Trophoblast cell (in vitro differentiated cells and primary cell): ENCODE results near the gene ANKS1B.

Source experiments
- DNase-seq, 2 donors: peaks; one replicate each; pipeline ENCODE4 v3.0.0-alpha.2; 2016
- H2AFZ ChIP-seq: 2 replicates; pipeline ENCODE4 v1.6.1; 2013; ENCODE audit warnings: low read length, moderate library complexity, mild to moderate bottlenecking; ENCODE audit not compliant: insufficient read depth, poor library complexity
- H2AK5ac ChIP-seq: 2 replicates; pipeline ENCODE4 v1.6.1; 2013; ENCODE audit warnings: mild to moderate bottlenecking, low read length
- H2BK120ac ChIP-seq: 2 replicates; pipeline ENCODE4 v1.6.1; 2013; ENCODE audit warnings: low read length, mild to moderate bottlenecking, moderate library complexity; ENCODE audit not compliant: insufficient read depth, poor library complexity
- H2BK12ac ChIP-seq: 2 replicates; pipeline ENCODE4 v1.6.1; 2013; ENCODE audit warnings: mild to moderate bottlenecking, low read length, moderate library complexity
- H2BK5ac ChIP-seq: 2 replicates; pipeline ENCODE4 v1.6.1; 2013; ENCODE audit warnings: low read length, low read depth, moderate library complexity, mild to moderate bottlenecking; ENCODE audit not compliant: poor library complexity
- H3K14ac ChIP-seq: 2 replicates; pipeline ENCODE4 v1.6.1; 2013; ENCODE audit warnings: mild to moderate bottlenecking, low read length
- H3K18ac ChIP-seq: 2 replicates; pipeline ENCODE4 v1.6.1; 2013; ENCODE audit warnings: mild to moderate bottlenecking, low read length
- H3K23ac ChIP-seq: 2 replicates; pipeline ENCODE4 v1.6.1; 2013; ENCODE audit warnings: low read length
- H3K27ac ChIP-seq: 2 replicates; pipeline ENCODE4 v1.5.1; 2013; ENCODE audit warnings: low read depth, mild to moderate bottlenecking, inconsistent platforms, low read length, moderate library complexity
- H3K27me3 ChIP-seq: 2 replicates; pipeline ENCODE4 v1.6.1; 2013; ENCODE audit warnings: inconsistent platforms, mild to moderate bottlenecking, low read length, moderate library complexity; ENCODE audit not compliant: insufficient read depth
- H3K36me3 ChIP-seq, 2 experiments: 1 replicate in 1 of 2; 2 replicates in 1 of 2; pipeline ENCODE4 v1.6.1; 2013; ENCODE audit warnings: low read length in 2 of 2, mild to moderate bottlenecking in 2 of 2, moderate library complexity in 1 of 2; ENCODE audit not compliant: insufficient read depth in 2 of 2, control insufficient read depth in 1 of 2
- H3K4ac ChIP-seq: 2 replicates; pipeline ENCODE4 v1.6.1; 2013; ENCODE audit warnings: low read depth, mild to moderate bottlenecking, low read length, moderate library complexity
- H3K4me1 ChIP-seq, 2 experiments: 1 replicate in 1 of 2; 2 replicates in 1 of 2; pipeline ENCODE4 v1.6.1; 2013; ENCODE audit warnings: low read length in 2 of 2, mild to moderate bottlenecking in 2 of 2, moderate library complexity in 1 of 2; ENCODE audit not compliant: insufficient read depth in 2 of 2, control insufficient read depth in 1 of 2
- H3K4me2 ChIP-seq: 2 replicates; pipeline ENCODE4 v1.6.1; 2013; ENCODE audit warnings: inconsistent platforms, mild to moderate bottlenecking, low read length, moderate library complexity
- H3K4me3 ChIP-seq: 2 replicates; pipeline ENCODE4 v1.5.1; 2013; ENCODE audit warnings: mild to moderate bottlenecking, low read depth, low read length, inconsistent platforms
- H3K79me1 ChIP-seq: one replicate; pipeline ENCODE4 v1.6.1; 2013; ENCODE audit warnings: low read length
- H3K79me2 ChIP-seq: 2 replicates; pipeline ENCODE4 v1.6.1; 2013; ENCODE audit warnings: low read length, mild to moderate bottlenecking; ENCODE audit not compliant: control insufficient read depth, insufficient read depth, poor library complexity
- H3K9ac ChIP-seq: 2 replicates; pipeline ENCODE4 v1.6.1; 2013; ENCODE audit warnings: mild to moderate bottlenecking, low read length
- H3K9me3 ChIP-seq: 2 replicates; pipeline ENCODE4 v1.6.1; 2013; ENCODE audit warnings: low read depth, mild to moderate bottlenecking, control low read depth, inconsistent platforms, low read length; ENCODE audit not compliant: insufficient read depth
- H4K12ac ChIP-seq: 2 replicates; pipeline ENCODE4 v1.6.1; 2013; ENCODE audit warnings: low read depth, mild to moderate bottlenecking, low read length, moderate library complexity
- H4K8ac ChIP-seq: 2 replicates; pipeline ENCODE4 v1.6.1; 2013; ENCODE audit warnings: low read depth, mild to moderate bottlenecking, low read length, moderate library complexity
- H4K91ac ChIP-seq: one replicate; pipeline ENCODE4 v1.6.1; 2013; ENCODE audit warnings: low read depth, mild to moderate bottlenecking, low read length, moderate library complexity
- WGBS: extraction: QIAGEN DNeasy Blood & Tissue Kit; methylation state at CpG from one replicate; pipeline ENCODE4 v1.1.7; 2013; ENCODE audit warnings: missing lambda C conversion rate; ENCODE audit not compliant: insufficient read length, insufficient coverage; ENCODE audit errors: extremely low coverage; 5-methylcytosine and 5-hydroxymethylcytosine counted together

ANKS1B gene

GRCh38 chr12:99759444-99759843, 225.3 kb downstream of the ANKS1B start:
- Histone ChIP-seq H4K12ac (no peak overlapping the region), H3K4me1 (no peaks in the 10 kb centered on the region), H3K9me3 (no peaks in the 10 kb centered on the region), H3K18ac (no peak overlapping the region), H3K27ac (no peak overlapping the region), H2BK120ac (no peak overlapping the region), H4K8ac (no peak overlapping the region), H2AK5ac (no peak overlapping the region), H3K4me3 (no peak overlapping the region), H3K4me2 (no peak overlapping the region), H3K79me2 (no peaks in the 10 kb centered on the region), H2BK5ac (no peak overlapping the region), H4K91ac (no peak overlapping the region), H2BK12ac (no peak overlapping the region), H2AFZ (no peak overlapping the region), H3K23ac (no peak overlapping the region), H3K4ac (no peak overlapping the region), H3K36me3 (no peaks in the 10 kb centered on the region), H3K79me1 (no peaks in the 10 kb centered on the region), H3K14ac (no peak overlapping the region), H3K27me3 (no peaks in the 10 kb centered on the region), H3K9ac (no peak overlapping the region)
- no CpG with 5 or more reads among the region's 2 CpGs for WGBS
- DNase-seq: no peak

DNA sequence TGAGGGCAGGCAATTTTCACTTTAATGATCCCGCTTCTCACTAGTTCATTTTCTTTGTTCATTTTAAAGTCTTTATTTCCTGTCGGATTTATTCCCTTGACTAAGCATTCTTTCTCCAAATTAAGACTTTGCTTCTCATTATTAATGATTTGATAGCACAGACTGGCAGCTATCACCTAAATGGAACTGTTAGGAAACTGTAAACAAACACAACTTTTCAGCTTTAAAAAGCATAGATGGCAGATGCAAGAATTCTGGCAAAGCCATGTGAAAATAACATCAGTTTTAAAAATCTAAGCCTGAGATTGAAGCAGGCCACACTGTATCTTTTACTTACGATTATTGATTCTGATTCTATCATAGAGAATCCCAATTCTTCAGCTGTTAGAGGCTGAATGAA, 225.7 kb downstream of the ANKS1B start:
- H2AK5ac ChIP-seq: no peak overlapping the region
- H2BK12ac ChIP-seq: no peak overlapping the region
- no peak overlapping the region for H2BK5ac ChIP-seq
- no peak overlapping the region for H3K4me2 ChIP-seq
- no peaks in the 10 kb centered on the region for H3K79me1 ChIP-seq
- H3K4me1 ChIP-seq: no peaks in the 10 kb centered on the region
- no peak overlapping the region for H3K9ac ChIP-seq
- no peak overlapping the region for H4K12ac ChIP-seq
- H3K14ac ChIP-seq: no peak overlapping the region
- no peaks in the 10 kb centered on the region for H3K9me3 ChIP-seq
- no peak overlapping the region for H3K27ac ChIP-seq
- H2AFZ ChIP-seq: no peak overlapping the region
- H3K23ac ChIP-seq: no peak overlapping the region
- no peaks in the 10 kb centered on the region for H3K36me3 ChIP-seq
- no peak overlapping the region for H3K18ac ChIP-seq
- H3K79me2 ChIP-seq: no peaks in the 10 kb centered on the region
- H3K27me3 ChIP-seq: no peaks in the 10 kb centered on the region
- H3K4me3 ChIP-seq: no peak overlapping the region
- WGBS: no CpG with 5 or more reads among the region's 3 CpGs
- H4K8ac ChIP-seq: no peak overlapping the region
- no peak overlapping the region for H2BK120ac ChIP-seq
- no peak for DNase-seq
- H4K91ac ChIP-seq: no peak overlapping the region
- no peak overlapping the region for H3K4ac ChIP-seq

DNA sequence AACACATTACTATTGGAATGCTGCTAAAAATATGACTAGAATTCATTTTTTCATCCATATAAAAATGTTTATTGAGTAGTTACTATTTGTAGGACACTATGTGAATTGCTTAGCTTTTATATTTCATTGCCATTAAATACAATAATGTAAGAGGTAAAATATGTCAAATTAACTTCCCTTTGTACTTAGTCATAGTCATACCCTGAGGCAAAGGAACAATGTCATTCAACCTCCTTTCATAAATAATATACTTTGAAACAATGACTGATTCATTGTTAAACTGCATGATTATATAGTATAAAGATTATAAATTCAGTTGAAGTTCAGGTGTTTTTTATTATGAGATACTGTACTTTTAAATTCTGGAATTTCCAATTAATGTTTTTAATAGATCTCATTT, 232.0 kb downstream of the ANKS1B start:
- Histone ChIP-seq H2AK5ac (no peak overlapping the region), H3K4me2 (no peak overlapping the region), H3K9me3 (no peaks in the 10 kb centered on the region), H2BK5ac (no peak overlapping the region), H3K4me1 (no peaks in the 10 kb centered on the region), H3K14ac (no peak overlapping the region), H3K4ac (no peak overlapping the region), H2BK12ac (no peak overlapping the region), H3K9ac (no peak overlapping the region), H3K4me3 (no peak overlapping the region), H2AFZ (no peak overlapping the region), H4K91ac (no peak overlapping the region), H3K18ac (no peak overlapping the region), H4K12ac (no peak overlapping the region), H3K27me3 (no peaks in the 10 kb centered on the region), H3K36me3 (no peaks in the 10 kb centered on the region), H3K79me2 (no peaks in the 10 kb centered on the region), H2BK120ac (no peak overlapping the region), H3K23ac (no peak overlapping the region), H3K79me1 (no peaks in the 10 kb centered on the region), H3K27ac (no peak overlapping the region), H4K8ac (no peak overlapping the region)
- peak in 1 of 2 donors; percentile 25 for DNase-seq

- no peak overlapping the region for H4K91ac ChIP-seq
- H3K9me3 ChIP-seq: no peaks in the 10 kb centered on the region
- H2BK5ac ChIP-seq: no peak overlapping the region
- H3K4me1 ChIP-seq: no peaks in the 10 kb centered on the region
- H3K27ac ChIP-seq: no peak overlapping the region
- no peak overlapping the region for H3K14ac ChIP-seq
- H3K4me3 ChIP-seq: no peak overlapping the region
- no peak overlapping the region for H2BK120ac ChIP-seq
- H3K9ac ChIP-seq: no peak overlapping the region
- H3K4ac ChIP-seq: no peak overlapping the region
- H3K27me3 ChIP-seq: no peaks in the 10 kb centered on the region
- H3K79me2 ChIP-seq: no peaks in the 10 kb centered on the region
- no peak overlapping the region for H2AFZ ChIP-seq
- H3K18ac ChIP-seq: no peak overlapping the region
- H3K23ac ChIP-seq: no peak overlapping the region
- no peak overlapping the region for H2AK5ac ChIP-seq
- no peak overlapping the region for H4K12ac ChIP-seq
- H3K36me3 ChIP-seq: no peaks in the 10 kb centered on the region
- H3K79me1 ChIP-seq: no peaks in the 10 kb centered on the region
- H2BK12ac ChIP-seq: no peak overlapping the region
- peak in 1 of 2 donors; percentile 12 for DNase-seq
- H3K4me2 ChIP-seq: no peak overlapping the region
- H4K8ac ChIP-seq: no peak overlapping the region
These were observed 238.2 kb downstream of the ANKS1B start for GRCh38 chr12:99746538-99746937.

- H3K4me1 ChIP-seq: no peaks in the 10 kb centered on the region
- WGBS: no CpG with 5 or more reads among the region's 2 CpGs
- DNase-seq: no peak
- H3K4ac ChIP-seq: no peak overlapping the region
- H3K4me2 ChIP-seq: no peak overlapping the region
- H3K27ac ChIP-seq: no peak overlapping the region
- H3K9me3 ChIP-seq: no peaks in the 10 kb centered on the region
- H2AFZ ChIP-seq: no peak overlapping the region
- no peaks in the 10 kb centered on the region for H3K79me1 ChIP-seq
- no peak overlapping the region for H2AK5ac ChIP-seq
- H3K23ac ChIP-seq: no peak overlapping the region
- H4K12ac ChIP-seq: no peak overlapping the region
- no peaks in the 10 kb centered on the region for H3K36me3 ChIP-seq
- H4K91ac ChIP-seq: no peak overlapping the region
- no peak overlapping the region for H3K9ac ChIP-seq
- no peak overlapping the region for H3K4me3 ChIP-seq
- H3K27me3 ChIP-seq: no peaks in the 10 kb centered on the region
- no peak overlapping the region for H2BK12ac ChIP-seq
- H3K79me2 ChIP-seq: no peaks in the 10 kb centered on the region
- H2BK120ac ChIP-seq: no peak overlapping the region
- H3K14ac ChIP-seq: no peak overlapping the region
- no peak overlapping the region for H3K18ac ChIP-seq
- H4K8ac ChIP-seq: no peak overlapping the region
- H2BK5ac ChIP-seq: no peak overlapping the region
These were observed 238.8 kb downstream of the ANKS1B start for GRCh38 chr12:99745895-99746294.
